Smooth muscle cell of the brain vasculature (primary cell): Measurements from ENCODE around the gene CTAGE4.
"Not testable (repeated sequence)": the region's sequence is repeated elsewhere in the genome, so short reads cannot be mapped to it uniquely, and the experiment has no call there.

Source experiments
- DNase-seq: peaks from one replicate; pipeline ENCODE4 v3.0.0-alpha.2; 2012; ENCODE audit warnings: low read depth, low spot score

The CTAGE4 gene, protein sequence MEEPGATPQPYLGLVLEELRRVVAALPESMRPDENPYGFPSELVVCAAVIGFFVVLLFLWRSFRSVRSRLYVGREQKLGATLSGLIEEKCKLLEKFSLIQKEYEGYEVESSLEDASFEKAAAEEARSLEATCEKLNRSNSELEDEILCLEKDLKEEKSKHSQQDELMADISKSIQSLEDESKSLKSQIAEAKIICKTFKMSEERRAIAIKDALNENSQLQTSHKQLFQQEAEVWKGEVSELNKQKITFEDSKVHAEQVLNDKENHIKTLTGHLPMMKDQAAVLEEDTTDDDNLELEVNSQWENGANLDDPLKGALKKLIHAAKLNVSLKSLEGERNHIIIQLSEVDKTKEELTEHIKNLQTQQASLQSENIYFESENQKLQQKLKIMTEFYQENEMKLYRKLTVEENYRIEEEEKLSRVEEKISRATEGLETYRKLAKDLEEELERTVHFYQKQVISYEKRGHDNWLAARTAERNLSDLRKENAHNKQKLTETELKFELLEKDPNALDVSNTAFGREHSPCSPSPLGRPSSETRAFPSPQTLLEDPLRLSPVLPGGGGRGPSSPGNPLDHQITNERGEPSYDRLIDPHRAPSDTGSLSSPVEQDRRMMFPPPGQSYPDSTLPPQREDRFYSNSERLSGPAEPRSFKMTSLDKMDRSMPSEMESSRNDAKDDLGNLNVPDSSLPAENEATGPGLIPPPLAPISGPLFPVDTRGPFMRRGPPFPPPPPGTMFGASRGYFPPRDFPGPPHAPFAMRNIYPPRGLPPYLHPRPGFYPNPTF

DNA sequence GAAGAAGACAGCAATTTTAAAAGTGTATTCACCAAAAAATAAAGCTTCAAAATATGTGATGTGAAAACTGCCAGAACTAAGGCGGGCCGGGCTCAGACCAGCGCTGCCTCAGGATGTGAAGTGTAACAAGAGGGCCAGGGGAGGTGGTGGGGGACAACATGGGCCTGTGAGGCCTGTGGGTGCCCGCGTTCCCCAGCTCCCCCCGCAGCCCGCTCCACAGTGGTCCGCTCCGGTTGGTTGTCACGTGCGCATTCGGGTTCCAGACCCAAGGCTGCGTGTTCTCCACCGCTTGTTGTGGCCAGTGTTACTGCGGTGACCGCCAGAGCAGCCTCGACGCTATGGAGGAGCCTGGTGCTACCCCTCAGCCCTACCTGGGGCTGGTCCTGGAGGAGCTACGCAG, at the start of gene CTAGE4:
Gene CTAGE4, plus strand, starts transcription at position 301 of the 400 bp plus-strand sequence. Its CDS starts 38 bp downstream, at position 339.
- DNase-seq, result not testable (repeated sequence)

DNA sequence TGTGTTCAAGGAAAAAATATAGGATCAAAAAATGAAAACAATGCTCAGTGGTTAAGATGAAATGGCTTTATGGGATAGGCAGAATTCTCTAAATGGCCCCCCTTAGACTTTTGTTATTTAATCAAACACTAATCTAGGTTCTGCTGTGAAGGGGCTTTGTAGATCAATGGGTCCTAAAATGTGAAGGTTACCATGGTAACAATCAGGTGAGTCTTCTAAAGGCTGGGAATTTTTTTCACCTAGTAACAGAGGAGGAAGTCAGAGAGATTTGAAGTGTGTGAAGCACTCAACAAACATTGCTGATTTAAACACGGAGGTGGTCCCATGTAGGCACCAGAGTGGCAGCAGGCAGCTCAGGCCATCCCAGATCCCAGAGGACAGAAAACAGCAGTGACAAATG, 49.1 kb upstream of the CTAGE4 start:
- no peak for DNase-seq

DNA sequence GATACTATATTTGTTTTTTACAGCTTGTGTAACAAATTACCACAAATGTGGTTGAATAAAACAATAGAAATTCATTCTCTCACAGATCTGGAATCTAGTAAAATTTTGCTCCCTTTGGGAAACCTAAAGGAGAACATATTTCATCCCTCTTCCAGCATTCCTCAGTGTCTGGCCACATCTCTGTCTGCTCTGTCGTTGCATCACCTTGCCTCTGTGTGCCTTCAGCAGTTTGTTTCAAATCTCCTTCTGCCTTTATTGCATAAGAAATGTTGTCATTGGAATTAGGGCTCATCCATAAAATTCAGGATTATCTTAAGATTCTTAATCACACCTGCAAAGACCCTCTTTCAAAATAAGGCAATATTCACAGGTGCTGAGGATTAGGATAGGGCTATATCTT, 45.8 kb upstream of the CTAGE4 start:
- no peak for DNase-seq

DNA sequence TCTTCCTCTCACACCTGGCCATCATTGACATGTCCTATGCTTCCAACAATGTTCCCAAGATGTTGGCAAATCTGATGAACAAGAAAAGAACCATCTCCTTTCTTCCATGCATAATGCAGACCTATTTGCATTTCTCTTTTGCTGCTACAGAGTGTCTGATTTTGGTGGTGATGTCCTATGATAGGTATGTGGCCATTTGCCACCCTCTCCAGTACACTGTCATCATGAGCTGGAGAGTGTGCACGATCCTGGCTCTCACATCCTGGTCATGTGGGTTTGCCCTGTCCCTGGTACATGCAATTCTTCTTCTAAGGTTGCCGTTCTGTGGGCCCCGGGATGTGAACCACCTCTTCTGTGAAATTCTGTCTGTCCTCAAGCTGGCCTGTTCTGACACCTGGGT, 41.1 kb upstream of the CTAGE4 start:
- no peak for DNase-seq

DNA sequence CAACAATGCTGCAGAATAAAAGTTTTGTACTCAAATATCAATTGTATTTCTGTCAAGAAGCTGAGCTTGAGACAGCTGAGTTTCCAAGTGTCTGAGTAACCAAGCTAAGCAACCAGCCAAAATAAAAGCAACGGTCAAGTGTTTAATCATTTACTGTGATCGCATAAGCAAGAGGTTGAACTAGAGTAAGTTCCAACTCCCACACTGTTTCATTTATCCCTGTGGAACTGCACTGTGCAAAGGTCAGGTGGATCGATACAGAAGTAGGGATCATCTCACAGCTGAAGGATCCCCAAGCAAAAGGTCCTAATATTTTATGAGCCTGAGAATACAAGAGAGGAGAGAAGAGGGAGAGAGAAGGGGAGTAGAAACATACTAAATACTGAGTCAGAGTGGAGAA, 38.8 kb upstream of the CTAGE4 start:
- no peak for DNase-seq

DNA sequence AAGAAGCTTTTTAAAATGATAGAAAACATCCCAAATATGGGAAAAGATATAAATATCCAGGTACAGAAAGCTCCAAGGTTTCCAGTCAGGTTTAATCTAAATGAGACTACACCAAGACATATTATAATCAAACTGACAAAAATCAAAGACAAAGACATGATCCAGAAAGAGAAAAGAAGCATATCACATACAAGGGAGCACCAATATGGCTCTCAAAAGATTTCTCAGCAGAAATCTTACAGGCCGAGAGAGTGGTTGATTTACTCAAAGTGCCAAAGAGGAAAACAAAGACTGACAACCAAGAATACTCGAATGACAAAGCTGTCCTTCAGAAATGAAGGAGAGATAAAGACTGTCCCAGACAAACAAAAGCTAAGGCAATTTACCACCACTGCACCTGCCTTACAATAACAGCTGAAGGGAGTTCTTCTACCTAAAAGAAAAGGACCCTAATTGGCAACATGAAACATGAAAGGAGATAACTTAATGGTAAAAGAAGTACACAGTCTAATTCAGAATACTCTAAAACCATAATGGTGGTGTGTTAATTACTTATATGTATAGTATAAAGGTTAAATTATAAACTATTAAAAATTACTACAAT, 34.9 kb upstream of the CTAGE4 start:
- no peak for DNase-seq

DNA sequence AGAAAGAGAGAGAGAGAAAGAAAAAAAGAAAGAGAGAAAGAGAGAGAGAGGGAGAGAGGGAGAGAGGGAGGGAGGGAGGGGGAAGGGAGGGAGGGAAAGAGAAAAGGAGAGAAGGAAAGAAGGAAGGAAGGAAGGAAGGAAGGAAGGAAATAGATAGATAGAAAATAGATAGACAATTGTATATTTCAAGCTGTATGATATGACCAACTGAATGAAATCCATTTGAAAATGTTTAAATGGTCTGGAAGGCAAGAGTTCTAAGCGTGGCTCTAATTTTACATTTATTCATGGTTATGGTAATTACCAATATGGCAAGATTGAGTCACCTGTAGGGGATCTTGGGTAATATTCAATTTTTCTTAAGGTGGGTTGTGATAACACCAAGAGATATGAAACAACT, 24.4 kb upstream of the CTAGE4 start:
- DNase-seq, result no peak

DNA sequence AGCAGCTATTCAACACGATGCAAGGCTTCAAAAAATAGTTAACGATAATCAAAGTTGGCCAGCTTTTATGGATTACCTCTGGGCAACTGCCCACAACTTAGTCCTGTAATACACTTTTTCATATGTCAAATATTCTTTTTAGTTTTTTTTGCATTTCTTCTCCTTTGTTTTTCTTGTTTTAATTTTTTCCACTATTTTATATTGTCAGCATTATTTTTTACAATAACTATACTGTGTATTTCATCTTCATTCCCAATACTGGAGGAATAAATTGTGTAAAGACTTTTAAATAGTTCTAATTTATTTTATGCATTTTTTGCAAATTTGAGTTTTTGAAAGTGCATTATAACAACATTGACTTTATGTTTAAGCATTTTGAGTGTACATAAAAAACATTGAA, 18.5 kb upstream of the CTAGE4 start:
- no peak for DNase-seq

DNA sequence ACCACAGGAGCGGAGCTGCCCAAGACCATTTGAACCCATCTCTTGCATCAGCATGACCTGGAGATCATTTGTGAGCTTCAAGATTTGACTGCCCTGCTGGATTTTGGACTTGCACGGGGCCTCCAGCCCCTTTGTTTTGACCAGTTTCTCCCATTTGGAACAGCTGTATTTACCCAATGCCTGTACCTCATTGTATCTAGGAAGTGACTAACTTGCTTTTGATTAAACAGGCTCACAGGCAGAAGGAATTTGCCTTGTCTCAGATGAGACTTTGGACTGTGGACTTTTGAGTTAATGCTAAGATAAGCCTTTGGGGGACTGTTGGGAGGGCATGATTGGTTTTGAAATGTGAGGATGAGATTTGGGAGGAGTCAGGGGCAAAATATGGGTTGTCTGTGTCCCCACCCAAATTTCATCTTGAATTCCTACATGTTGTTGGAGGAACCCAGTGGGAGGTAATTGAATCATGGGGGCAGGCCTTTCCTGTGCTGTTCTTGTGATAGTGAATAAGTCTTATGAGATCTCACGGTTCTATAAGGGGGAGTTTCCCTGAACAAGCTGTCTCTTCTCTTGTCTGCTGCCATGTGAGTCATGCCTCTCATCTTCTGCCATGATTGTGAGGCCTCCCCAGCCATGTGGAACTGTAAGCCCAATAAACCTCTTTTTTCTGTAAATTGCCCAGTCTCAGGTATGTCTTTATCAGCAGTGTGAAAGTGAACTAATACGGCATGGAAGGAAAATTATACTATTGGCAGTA, 11.5 kb upstream of the CTAGE4 start:
- DNase-seq, result not testable (repeated sequence)

DNA sequence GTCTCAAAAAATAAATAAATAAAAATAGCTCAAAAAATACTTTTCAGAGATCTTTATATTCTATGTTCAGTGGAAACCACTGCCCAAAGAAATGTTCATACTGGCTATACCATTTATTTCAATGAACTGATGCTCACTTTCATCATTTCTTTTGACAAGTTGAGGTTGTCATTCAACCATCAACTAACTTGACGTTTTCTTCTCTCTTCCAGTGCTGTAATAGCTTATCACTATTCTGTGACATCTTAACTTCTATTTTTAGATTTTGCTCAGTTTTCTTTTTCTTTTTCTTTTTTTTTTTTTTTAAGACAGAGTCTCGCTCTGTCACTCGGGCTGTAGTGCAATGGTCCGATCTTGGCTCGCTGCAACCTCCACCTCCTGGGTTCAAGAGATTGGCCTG, 8.7 kb upstream of the CTAGE4 start:
- DNase-seq, result no peak

DNA sequence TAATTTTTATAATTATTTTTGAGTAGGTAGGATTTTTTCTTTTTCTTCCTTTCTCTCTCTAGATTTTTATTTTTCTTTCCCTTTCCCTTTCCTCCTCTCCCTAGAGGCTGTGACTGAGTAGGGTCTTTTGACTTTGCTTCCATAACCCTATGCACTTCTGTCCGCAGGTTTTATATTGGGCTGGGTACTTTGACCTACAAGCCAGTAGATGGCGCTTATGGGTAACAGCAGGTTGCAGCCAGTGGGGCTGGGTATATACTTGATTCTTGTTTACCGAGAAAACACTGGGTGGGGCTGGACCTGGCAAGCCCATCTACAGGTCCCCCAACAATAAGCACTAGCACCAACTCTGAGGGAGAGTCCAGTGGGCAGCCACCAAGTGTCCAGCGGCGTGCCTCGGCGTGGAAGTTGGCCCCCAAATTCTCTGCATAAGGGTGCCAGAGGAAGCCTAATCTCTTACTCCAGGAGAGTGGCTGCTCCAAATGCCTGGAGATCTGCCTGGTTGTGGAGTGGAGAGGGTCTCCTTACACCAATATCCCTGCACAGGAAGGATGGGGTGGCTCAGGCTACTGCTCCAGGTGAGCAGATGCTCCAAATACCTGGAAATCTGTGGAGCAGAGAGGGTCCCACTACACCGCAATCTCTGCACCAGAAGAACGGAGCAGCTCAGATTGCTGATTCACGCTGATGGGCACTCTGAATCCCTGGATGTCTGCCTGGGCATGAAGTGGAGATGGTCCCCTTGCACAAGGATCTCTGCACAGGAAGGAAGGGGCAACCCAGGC, 4.7 kb upstream of the CTAGE4 start:
- DNase-seq, result not testable (repeated sequence)

DNA sequence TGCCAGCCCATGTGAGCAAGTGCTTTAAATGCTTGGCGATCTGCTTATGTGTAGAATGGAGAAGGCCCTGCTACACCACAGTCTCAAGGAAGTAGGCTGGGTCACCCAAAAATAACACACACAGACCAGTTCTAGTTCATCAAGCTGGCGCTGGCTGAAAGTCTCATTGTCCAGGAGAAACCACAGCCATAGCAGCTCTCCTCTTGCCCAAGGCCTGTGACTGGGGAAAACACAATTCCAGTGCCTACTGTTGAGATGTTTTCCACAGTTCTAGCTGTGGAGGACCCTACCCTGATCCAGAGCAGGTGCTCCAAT, 4.1 kb upstream of the CTAGE4 start:
- DNase-seq, result not testable (repeated sequence)

DNA sequence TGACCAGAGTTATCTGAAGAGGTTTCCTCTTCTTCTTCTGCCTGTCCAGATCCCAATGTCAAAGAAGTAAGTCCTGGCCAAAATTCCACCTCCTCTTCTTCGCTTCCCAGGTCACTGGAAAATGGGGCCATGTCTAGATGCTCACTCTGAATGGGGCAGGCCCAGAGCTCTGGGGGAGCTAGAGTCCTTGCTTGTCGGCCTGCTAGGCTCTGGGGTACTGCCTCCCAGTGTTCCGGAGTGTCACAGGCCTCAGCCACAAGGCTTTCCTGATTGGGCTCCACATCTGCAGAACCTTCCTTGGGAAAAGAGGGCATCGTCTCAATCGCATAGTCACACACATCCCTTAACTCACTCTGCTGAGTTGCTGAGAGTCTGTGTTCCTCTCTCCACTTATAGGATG, 4.6 kb downstream of the CTAGE4 start:
- not testable (repeated sequence) for DNase-seq

DNA sequence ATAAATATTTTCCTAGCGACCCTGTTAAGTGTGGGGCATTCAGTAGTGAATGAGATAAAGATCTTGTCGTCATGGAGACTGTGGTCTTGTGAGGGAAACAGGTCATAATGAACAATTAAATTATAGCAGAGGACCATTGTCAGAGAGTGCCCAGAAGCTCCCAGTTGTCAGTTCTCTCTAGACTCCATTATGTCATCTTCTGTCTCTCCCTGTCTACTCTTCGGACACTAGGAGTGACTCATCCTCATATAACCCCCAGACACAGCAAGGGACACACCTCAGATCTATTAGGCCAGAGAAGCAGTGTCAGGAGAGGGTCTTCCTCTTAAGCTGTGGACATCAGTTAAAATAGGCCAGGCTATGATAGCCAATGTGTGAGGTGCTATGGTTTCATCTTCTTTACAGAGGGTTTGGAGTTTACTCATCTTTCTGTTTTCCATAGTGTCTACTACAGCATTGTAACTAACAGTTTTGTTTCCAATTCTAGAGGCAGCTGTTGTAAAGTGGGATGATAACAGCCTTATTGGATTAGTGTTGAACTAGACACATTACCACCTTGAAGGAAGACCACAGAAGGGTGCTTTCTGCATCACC, 5.4 kb downstream of the CTAGE4 start:
- not testable (repeated sequence) for DNase-seq

DNA sequence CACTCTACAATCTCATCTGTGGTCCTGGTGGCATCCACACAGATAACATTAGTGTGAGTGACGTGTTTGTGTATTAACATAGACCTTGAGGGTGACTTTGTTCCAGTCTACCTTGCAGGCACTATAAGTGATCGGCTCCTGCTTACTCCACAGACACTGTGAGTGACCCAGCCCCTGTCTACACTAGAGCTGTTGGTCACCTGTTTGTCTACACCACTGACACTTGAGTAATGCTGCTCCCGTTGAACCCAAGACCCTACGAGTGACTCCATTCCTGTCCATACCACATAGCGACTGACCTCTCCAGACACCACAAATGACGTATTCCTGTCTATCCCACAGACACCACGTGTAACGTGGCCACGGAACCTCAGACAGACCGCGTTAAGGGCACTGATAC, 10.5 kb downstream of the CTAGE4 start:
- DNase-seq, result not testable (repeated sequence)

DNA sequence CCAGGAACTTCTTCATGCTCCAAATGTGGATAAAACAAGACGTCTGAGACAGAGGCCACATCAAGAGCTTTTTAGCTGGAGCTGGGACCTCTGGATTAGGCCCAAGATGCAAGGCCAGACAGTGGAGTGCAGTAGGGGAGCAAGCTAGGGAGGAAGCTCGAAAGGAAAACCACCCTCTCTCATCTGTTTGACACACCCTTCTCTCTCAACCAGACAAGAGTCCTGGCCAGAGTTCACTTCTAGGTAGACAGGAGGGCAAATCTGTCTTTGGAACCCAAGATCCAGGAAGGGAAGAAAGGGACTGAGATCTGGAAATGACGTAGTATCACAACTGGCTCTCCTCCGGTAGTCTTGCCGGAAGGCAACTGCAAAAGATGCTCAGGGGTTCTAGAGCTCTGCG, 11.2 kb downstream of the CTAGE4 start:
- not testable (repeated sequence) for DNase-seq

DNA sequence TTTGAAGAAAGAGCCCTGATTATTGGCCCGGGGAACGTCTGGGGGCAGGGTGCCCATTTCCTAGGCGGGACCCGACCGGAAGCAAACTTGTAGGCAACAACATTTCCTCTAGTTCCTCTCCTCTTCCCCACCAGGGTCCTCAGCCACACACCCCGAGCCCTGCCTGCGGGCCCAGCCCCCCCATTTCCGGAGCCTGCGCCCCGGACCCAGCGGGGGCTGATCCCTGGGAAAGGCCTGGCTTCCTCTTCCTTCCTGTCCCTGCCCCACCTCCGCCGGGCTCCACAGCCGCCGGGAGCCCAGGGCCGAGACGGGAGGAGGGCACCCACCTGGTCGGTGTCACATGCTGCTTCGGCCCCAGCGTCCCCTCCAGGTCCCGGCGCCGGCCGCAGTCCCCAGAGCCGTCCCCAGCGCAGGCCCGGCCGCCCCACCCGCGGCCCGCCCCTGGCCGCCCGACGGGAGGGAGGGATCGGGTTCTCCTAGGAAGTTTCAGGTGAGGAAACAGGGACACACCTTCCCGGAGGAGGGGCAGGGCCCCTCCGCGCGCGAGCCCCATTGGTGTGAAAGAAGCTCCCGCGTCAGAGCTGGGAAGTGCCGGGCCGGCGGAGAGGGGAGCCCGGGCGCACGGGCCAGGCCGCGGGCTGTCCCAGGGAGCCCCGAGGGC, 12.1 kb downstream of the CTAGE4 start, which contains the start of gene ARHGEF35:
Gene ARHGEF35, minus strand, starts transcription at position 622 of the 661 bp plus-strand sequence. CDS start 7,450 bp downstream, outside the sequence.
- DNase-seq, result not testable (repeated sequence)

DNA sequence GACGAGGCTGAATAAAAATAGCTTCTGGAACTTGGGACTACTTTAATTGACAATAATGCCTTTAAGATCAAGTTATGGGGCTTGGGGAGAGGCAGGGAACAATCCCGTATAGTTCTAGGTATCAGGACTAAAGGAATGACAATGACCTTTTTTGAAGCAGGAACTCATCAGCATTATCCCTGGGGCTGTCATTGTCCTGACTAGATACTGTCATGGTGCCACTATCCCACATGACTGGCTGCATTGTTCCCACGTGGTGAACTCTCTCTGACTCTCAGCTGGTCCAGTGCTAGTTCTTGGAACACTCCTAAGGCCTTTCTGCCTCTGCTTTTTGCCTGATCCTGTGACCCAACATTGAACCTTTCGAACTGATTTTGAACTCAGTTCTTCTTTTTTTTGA, 15.7 kb downstream of the CTAGE4 start:
- DNase-seq, result not testable (repeated sequence)

DNA sequence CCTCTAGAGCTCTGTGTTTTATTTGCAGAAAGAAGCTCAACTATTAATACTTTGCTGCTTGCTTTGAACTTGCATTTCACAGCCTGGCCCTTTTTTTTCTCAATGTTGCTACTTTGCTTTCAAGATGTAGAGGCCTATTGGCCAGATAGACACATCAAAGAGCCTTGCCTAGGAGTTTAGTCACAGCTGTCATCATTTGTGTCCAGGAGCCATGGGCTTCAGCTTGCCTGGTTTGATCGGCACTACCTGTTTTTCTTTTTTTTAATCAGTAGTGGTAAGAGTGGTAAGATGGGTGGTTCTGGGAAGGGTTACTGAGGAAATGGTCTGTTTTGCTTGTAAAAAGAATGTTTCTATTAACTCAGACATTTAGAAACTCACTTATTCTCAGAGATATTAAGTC, 18.7 kb downstream of the CTAGE4 start:
- DNase-seq, result not testable (repeated sequence)

DNA sequence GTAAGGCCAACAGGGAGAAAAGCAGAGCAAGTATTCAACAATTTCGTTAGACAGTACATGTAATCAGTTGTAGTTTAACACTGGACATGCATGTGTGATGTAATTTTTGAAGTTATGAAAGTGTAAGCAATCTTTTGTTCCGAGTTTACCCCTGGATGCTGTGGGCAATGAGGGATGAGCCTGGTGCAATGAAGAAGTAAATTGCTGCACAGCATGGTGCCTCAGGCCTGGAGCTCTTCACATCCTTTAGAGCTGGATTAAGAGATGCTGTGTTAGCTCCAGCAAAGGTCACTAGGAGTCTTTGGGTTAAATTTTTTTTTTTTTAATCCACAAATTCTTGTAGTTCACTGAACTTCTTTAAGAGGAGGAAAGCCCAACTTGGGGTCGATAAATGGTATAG, 19.8 kb downstream of the CTAGE4 start:
- DNase-seq, result not testable (repeated sequence)
